PC-9 (cell line): ENCODE results near the gene SSX7. TPM values are rescaled to one million over a fixed set of nuclear protein-coding genes. Genes with fewer than 3 reads are reported as not detected.
"Not testable (repeated sequence)": the region's sequence is repeated elsewhere in the genome, so short reads cannot be mapped to it uniquely, and the experiment has no call there.

ENCODE experiments used
- Bru-seq: library from RNA; stranded (reverse); fragments of 400-500 nt; gene quantifications from one replicate; lab custom pipeline; 2021; lab: Mats Ljungman, UMichigan
- BruChase-seq, 2 experiments: library from RNA; stranded (reverse); fragments of 400-500 nt; gene quantifications; one replicate each; lab custom pipeline; 2021; lab: Mats Ljungman, UMichigan
- BruUV-seq: library from RNA; stranded (reverse); fragments of 400-500 nt; replicated peaks from 2 replicates; lab custom pipeline; 2021; lab: Mats Ljungman, UMichigan
- CTCF ChIA-PET: fragments of 300-600 bp; sonication (Branson Sonifier 250); formaldehyde crosslinking; loops from one replicate; lab custom pipeline; 2022; ENCODE audit warnings: antibody characterized with exemption; lab: Charles Lee
- POLR2A ChIA-PET: fragments of 300-600 bp; sonication (Branson Sonifier 250); formaldehyde crosslinking; loops from one replicate; lab custom pipeline; 2022; ENCODE audit warnings: antibody characterized with exemption; ENCODE audit not compliant: unreplicated experiment; lab: Charles Lee
- DNase-seq, 2 experiments: peaks; one replicate each; pipeline versions ENCODE4 v3.0.0 to v3.0.0-alpha.2; 2015 to 2022; ENCODE audit warnings: mixed read lengths in 1 of 2
- H2AFZ ChIP-seq: fragments of 200-600 bp; sonication (generic); 2 replicates; pipeline ENCODE4 v1.8.1; 2017; ENCODE audit warnings: antibody characterized with exemption
- H3F3A ChIP-seq: fragments of 200-600 bp; sonication (generic); 2 replicates; pipeline ENCODE4 v1.8.1; 2017; ENCODE audit warnings: antibody characterized with exemption, mild to moderate bottlenecking, low read depth; ENCODE audit not compliant: insufficient read depth
- H3K27ac ChIP-seq: fragments of 200-600 bp; sonication (generic); 2 replicates; pipeline ENCODE4 v1.6.1; 2016; ENCODE audit warnings: mixed run types
- H3K27me3 ChIP-seq: fragments of 200-600 bp; sonication (generic); 2 replicates; pipeline ENCODE4 v1.6.1; 2016; ENCODE audit warnings: low read depth, mixed run types; ENCODE audit not compliant: insufficient read depth
- H3K36me3 ChIP-seq: fragments of 200-600 bp; sonication (generic); 2 replicates; pipeline ENCODE4 v1.6.1; 2016; ENCODE audit warnings: low read depth, mixed run types
- H3K4me1 ChIP-seq: fragments of 200-600 bp; sonication (generic); replicated peaks from 2 replicates; pipeline ENCODE4 v1.6.1; 2016; ENCODE audit warnings: mixed run types; ENCODE audit not compliant: insufficient read depth
- H3K4me2 ChIP-seq: fragments of 200-600 bp; sonication (generic); 2 replicates; pipeline ENCODE4 v1.6.1; 2017; ENCODE audit warnings: mixed run types
- H3K4me3 ChIP-seq: fragments of 200-600 bp; sonication (generic); 2 replicates; pipeline ENCODE4 v1.6.1; 2016; ENCODE audit warnings: mixed run types
- H3K79me2 ChIP-seq: fragments of 200-600 bp; sonication (generic); 2 replicates; pipeline ENCODE4 v1.6.1; 2017; ENCODE audit warnings: low read depth, mixed run types
- H3K9me2 ChIP-seq: fragments of 200-600 bp; sonication (generic); 2 replicates; pipeline ENCODE4 v1.8.1; 2017; ENCODE audit warnings: mild to moderate bottlenecking; ENCODE audit not compliant: insufficient read depth
- H3K9me3 ChIP-seq: fragments of 200-600 bp; sonication (generic); 2 replicates; pipeline ENCODE4 v1.8.1; 2016; ENCODE audit warnings: low read depth; ENCODE audit not compliant: insufficient read depth
- H4K20me1 ChIP-seq: fragments of 200-600 bp; sonication (generic); 2 replicates; pipeline ENCODE4 v1.8.1; 2017; ENCODE audit not compliant: insufficient read depth
- intact Hi-C: fragments of 100-400 bp; cut with micrococcal nuclease; formaldehyde crosslinking; loops from one replicate; pipeline ENCODE4 v1.10.0; 2022; ENCODE audit not compliant: unreplicated experiment
- long read RNA-seq: library from polyadenylated mRNA; stranded (forward); transcript quantifications from one replicate; pipeline ENCODE4 v2.0.0, GENCODE V29; 2022
- total RNA-seq: library from RNA; stranded (reverse); gene quantifications from 2 replicates; pipeline ENCODE4 v1.2.3, GENCODE V29; 2021

SSX7 gene, protein sequence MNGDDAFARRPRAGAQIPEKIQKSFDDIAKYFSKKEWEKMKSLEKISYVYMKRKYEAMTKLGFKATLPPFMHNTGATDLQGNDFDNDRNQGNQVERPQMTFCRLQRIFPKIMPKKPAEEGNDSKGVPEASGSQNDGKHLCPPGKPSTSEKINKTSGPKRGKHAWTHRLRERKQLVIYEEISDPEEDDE
- not detected in 2 replicates for total RNA-seq
- not detected for Bru-seq, nascent RNA
- not detected for BruChase-seq, experiment 1, labeled RNA remaining after a 2-hour chase
- not detected for BruChase-seq, experiment 2, labeled RNA remaining after a 6-hour chase
- long read RNA-seq: 0 reads

DNA sequence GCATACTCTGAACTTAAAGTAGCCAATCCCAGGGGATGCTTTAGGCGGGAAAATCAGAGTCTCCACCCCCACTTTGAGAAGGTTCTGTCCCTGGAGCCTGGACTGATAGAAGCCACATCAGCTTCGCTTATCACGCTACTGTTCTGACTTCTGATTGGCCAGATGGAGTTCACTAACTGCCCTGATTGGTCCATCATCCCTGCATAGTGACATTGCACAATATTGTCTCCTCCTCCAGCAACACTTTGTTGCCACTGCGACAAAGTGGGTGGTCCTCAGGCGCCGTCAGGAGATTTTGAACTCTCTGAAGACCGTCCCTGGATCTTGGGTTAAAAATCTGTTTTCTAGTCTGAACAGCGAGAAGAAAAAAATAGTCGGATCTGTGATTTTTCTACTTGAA is at the start of gene SSX7:
TSS of gene SSX7 (minus strand) at position 101 of the 400 bp plus-strand sequence. CDS start 1,428 bp downstream, outside the sequence.
- H3K4me3 ChIP-seq, intact Hi-C loops, H3K27ac ChIP-seq, DNase-seq, H4K20me1 ChIP-seq, H3K27me3 ChIP-seq, H2AFZ ChIP-seq, H3K4me1 ChIP-seq, POLR2A ChIA-PET, H3K36me3 ChIP-seq, H3K79me2 ChIP-seq, H3K4me2 ChIP-seq, H3K9me2 ChIP-seq, CTCF ChIA-PET, BruUV-seq, H3F3A ChIP-seq, H3K9me3 ChIP-seq: not testable (repeated sequence)

GRCh38 chrX:52692034-52692433 is 37.3 kb upstream of the SSX7 start:
- H3F3A ChIP-seq, H3K9me3 ChIP-seq, H3K27me3 ChIP-seq, H4K20me1 ChIP-seq, H3K4me3 ChIP-seq, BruUV-seq, H3K79me2 ChIP-seq, CTCF ChIA-PET, POLR2A ChIA-PET, intact Hi-C loops, DNase-seq, H3K4me1 ChIP-seq, H3K27ac ChIP-seq, H3K4me2 ChIP-seq, H3K9me2 ChIP-seq, H3K36me3 ChIP-seq, H2AFZ ChIP-seq: not testable (repeated sequence)

- H3K79me2 ChIP-seq, intact Hi-C loops, H3K9me2 ChIP-seq, H2AFZ ChIP-seq, H4K20me1 ChIP-seq, H3K4me1 ChIP-seq, CTCF ChIA-PET, BruUV-seq, H3K4me3 ChIP-seq, H3K27ac ChIP-seq, POLR2A ChIA-PET, H3K4me2 ChIP-seq, H3F3A ChIP-seq, H3K36me3 ChIP-seq, DNase-seq, H3K9me3 ChIP-seq, H3K27me3 ChIP-seq: not testable (repeated sequence)
These were observed 7.5 kb upstream of the SSX7 start for GRCh38 chrX:52662218-52662617.

DNA sequence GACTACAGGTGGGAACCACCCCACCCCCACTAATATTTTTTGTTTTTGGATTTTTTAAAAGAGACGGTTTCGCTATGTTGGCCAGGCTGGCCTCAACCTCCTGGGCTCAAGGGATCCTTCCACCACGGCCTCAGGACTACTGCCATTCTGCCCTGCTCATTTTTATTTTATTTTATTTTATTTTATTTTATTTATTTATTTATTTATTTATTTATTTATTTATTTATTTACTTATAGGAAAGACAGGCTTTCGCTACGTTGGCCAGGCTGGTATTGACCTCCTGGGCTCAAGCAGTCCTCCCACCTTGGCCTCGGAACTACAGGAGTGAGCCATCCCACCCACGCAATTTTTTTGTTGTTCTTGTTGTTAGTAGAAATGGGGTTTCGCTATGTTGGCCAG is 775 bp upstream of the SSX7 start:
- intact Hi-C loops, H2AFZ ChIP-seq, DNase-seq, H3F3A ChIP-seq, POLR2A ChIA-PET, H3K27ac ChIP-seq, H3K79me2 ChIP-seq, CTCF ChIA-PET, H3K27me3 ChIP-seq, H4K20me1 ChIP-seq, H3K36me3 ChIP-seq, BruUV-seq, H3K4me2 ChIP-seq, H3K9me2 ChIP-seq, H3K9me3 ChIP-seq, H3K4me1 ChIP-seq, H3K4me3 ChIP-seq: not testable (repeated sequence)

DNA sequence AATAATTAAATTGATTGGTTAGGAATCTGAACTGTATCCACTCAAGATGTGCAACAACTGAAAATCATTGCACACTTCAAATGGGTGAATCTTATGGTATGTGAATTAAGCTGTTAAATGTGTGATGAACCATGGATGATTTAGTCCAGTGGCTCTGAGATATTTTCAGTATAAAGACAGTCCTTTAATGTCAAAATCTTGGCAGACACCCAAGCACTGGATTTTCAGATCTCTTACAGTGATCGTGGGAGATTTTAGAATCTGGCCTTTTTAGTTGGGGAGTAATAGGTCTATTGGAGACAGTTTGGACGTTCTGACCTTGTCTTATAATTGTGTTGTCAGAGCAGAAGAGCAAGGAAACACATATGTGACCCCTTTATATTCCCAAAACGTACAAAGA is 4.0 kb downstream of the SSX7 start:
- H3K9me2 ChIP-seq, BruUV-seq, H2AFZ ChIP-seq, DNase-seq, H3K4me3 ChIP-seq, H3K4me1 ChIP-seq, H3F3A ChIP-seq, H3K79me2 ChIP-seq, POLR2A ChIA-PET, H3K4me2 ChIP-seq, H3K9me3 ChIP-seq, intact Hi-C loops, H3K36me3 ChIP-seq, CTCF ChIA-PET, H3K27ac ChIP-seq, H4K20me1 ChIP-seq, H3K27me3 ChIP-seq: not testable (repeated sequence)

- H4K20me1 ChIP-seq, POLR2A ChIA-PET, H3K36me3 ChIP-seq, BruUV-seq, intact Hi-C loops, H3K4me3 ChIP-seq, H3K27me3 ChIP-seq, CTCF ChIA-PET, H3F3A ChIP-seq, H2AFZ ChIP-seq, H3K9me3 ChIP-seq, H3K27ac ChIP-seq, H3K4me1 ChIP-seq, H3K79me2 ChIP-seq, H3K4me2 ChIP-seq, DNase-seq, H3K9me2 ChIP-seq: not testable (repeated sequence)
These were observed 5.7 kb downstream of the SSX7 start for GRCh38 chrX:52648956-52649355.

DNA sequence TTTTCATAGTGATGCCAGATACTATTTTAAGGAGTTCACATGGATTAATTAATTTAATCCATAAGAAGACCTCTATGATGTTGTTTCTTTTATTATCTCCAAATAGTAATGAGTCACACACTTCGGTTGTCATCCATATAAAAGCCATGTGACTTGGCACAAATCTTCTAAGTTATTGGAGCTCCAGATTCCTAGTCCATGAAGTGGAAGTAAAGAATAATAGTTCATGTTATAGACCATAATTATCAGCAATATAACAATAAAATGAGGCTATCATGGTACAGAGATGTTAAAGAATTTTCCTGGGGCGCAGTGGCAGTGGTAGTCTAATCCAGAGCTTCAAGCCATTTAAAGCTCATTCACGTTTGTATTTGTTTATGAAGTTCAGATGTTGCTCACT is 26.2 kb downstream of the SSX7 start:
- peaks cover 25% of the 10 kb centered on the region for H3K27me3 ChIP-seq
- CTCF ChIA-PET, H3K4me2 ChIP-seq, H3K36me3 ChIP-seq, DNase-seq, intact Hi-C loops, H3K27ac ChIP-seq, H3F3A ChIP-seq, BruUV-seq, H4K20me1 ChIP-seq, H3K4me3 ChIP-seq, H3K4me1 ChIP-seq, H3K9me2 ChIP-seq, POLR2A ChIA-PET, H3K79me2 ChIP-seq, H2AFZ ChIP-seq, H3K9me3 ChIP-seq: not testable (repeated sequence)
